ENCODE measurements around the gene DSC3. TPM values are rescaled to one million over a fixed set of nuclear protein-coding genes. Genes with fewer than 3 reads are reported as not detected.
A peak's percentile ranks its signal among the peaks of the same experiment; 100 is the strongest.

DSC3 gene
- total RNA-seq, 1 donor from 2014 or later, result 0.47 TPM

DNA sequence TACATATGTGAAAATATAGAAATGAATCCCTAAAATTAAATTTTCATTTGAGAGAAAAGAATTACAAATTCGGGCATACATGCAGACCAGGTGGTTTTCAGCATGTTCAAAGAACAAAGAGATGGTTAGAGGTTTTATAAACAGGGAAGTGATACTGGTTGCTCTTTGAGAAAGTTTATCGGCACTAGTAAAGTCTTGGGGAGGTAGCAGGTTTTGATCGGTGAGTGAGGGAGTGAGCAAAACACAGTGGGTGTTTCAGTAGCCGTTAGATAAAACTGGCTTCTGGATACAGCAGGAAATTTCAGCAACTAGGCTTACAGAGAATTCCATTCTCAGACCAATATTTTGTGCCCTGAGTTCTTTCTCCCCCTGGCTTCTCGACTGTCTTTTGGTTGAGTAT lies 51.1 kb downstream of the DSC3 start:
- Mint-ChIP-seq H3K4me3 (ENCODE audit: unreplicated experiment) (no peak overlapping the region), H3K36me3 (ENCODE audit: unreplicated experiment) (no peaks in the 10 kb centered on the region), H3K27me3 (ENCODE audit: unreplicated experiment) (no peaks in the 10 kb centered on the region), H3K27ac (ENCODE audit: unreplicated experiment) (no peak overlapping the region), H3K9me3 (ENCODE audit: unreplicated experiment) (no peaks in the 10 kb centered on the region), H3K4me1 (ENCODE audit: low read depth, unreplicated experiment) (peaks cover 24% of the 10 kb centered on the region)
- TF ChIP-seq, protein P1, sequence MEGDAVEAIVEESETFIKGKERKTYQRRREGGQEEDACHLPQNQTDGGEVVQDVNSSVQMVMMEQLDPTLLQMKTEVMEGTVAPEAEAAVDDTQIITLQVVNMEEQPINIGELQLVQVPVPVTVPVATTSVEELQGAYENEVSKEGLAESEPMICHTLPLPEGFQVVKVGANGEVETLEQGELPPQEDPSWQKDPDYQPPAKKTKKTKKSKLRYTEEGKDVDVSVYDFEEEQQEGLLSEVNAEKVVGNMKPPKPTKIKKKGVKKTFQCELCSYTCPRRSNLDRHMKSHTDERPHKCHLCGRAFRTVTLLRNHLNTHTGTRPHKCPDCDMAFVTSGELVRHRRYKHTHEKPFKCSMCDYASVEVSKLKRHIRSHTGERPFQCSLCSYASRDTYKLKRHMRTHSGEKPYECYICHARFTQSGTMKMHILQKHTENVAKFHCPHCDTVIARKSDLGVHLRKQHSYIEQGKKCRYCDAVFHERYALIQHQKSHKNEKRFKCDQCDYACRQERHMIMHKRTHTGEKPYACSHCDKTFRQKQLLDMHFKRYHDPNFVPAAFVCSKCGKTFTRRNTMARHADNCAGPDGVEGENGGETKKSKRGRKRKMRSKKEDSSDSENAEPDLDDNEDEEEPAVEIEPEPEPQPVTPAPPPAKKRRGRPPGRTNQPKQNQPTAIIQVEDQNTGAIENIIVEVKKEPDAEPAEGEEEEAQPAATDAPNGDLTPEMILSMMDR (IDR thresholded peaks at IDR 0.05; ENCODE audit: partially characterized antibody, unreplicated experiment), result no peak
- no peak for DNase-seq

DNA sequence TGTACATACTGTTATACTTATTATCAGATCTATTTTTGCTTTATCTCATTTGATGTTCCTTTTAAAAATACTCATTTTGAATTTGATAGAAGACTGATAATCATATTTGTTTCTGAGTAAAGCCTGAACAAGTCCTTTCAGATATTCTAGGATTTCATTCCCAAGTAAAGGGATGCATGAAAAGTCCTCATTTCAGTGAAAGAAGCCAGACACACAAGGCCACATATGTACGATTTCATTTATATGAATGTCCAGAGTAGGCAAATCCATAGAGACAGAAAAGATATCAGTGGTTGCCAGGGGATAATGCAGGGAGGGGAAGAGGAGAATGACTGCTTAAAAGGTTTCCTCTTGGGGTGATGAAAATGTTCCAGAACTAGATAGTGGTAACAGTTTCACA lies 53.4 kb downstream of the DSC3 start:
- TF ChIP-seq, protein P1 (IDR thresholded peaks at IDR 0.05; ENCODE audit: partially characterized antibody, unreplicated experiment), result no peak
- no peaks in the 10 kb centered on the region for H3K9me3 Mint-ChIP-seq (ENCODE audit: unreplicated experiment)
- H3K4me3 Mint-ChIP-seq (ENCODE audit: unreplicated experiment), result peak overlapping the region; percentile 19
- peaks cover 24% of the 10 kb centered on the region for H3K4me1 Mint-ChIP-seq (ENCODE audit: low read depth, unreplicated experiment)
- peak overlapping the region; percentile 75 for H3K27ac Mint-ChIP-seq (ENCODE audit: unreplicated experiment)
- no peaks in the 10 kb centered on the region for H3K36me3 Mint-ChIP-seq (ENCODE audit: unreplicated experiment)
- DNase-seq, result no peak
- H3K27me3 Mint-ChIP-seq (ENCODE audit: unreplicated experiment), result peaks cover 3% of the 10 kb centered on the region

GRCh38 chr18:30988440-30988839 lies 54.1 kb downstream of the DSC3 start:
- Mint-ChIP-seq H3K27ac (ENCODE audit: unreplicated experiment) (peak overlapping the region; percentile 79), H3K4me3 (ENCODE audit: unreplicated experiment) (peak overlapping the region; percentile 46), H3K27me3 (ENCODE audit: unreplicated experiment) (peaks cover 3% of the 10 kb centered on the region), H3K36me3 (ENCODE audit: unreplicated experiment) (no peaks in the 10 kb centered on the region), H3K4me1 (ENCODE audit: low read depth, unreplicated experiment) (peaks cover 24% of the 10 kb centered on the region), H3K9me3 (ENCODE audit: unreplicated experiment) (no peaks in the 10 kb centered on the region)
- TF ChIP-seq, protein P1 (IDR thresholded peaks at IDR 0.05; ENCODE audit: partially characterized antibody, unreplicated experiment), result no peak
- no peak for DNase-seq

- DNase-seq, result no peak
- H3K27me3 Mint-ChIP-seq (ENCODE audit: unreplicated experiment), result peaks cover 3% of the 10 kb centered on the region
- H3K27ac Mint-ChIP-seq (ENCODE audit: unreplicated experiment), result peak overlapping the region; percentile 79
- TF ChIP-seq, protein P1 (IDR thresholded peaks at IDR 0.05; ENCODE audit: partially characterized antibody, unreplicated experiment), result no peak
- H3K36me3 Mint-ChIP-seq (ENCODE audit: unreplicated experiment), result no peaks in the 10 kb centered on the region
- H3K4me3 Mint-ChIP-seq (ENCODE audit: unreplicated experiment), result peak overlapping the region; percentile 46
- H3K9me3 Mint-ChIP-seq (ENCODE audit: unreplicated experiment), result no peaks in the 10 kb centered on the region
- peaks cover 24% of the 10 kb centered on the region for H3K4me1 Mint-ChIP-seq (ENCODE audit: low read depth, unreplicated experiment)
Measured at GRCh38 chr18:30987467-30988241, 54.9 kb downstream of the DSC3 start.

DNA sequence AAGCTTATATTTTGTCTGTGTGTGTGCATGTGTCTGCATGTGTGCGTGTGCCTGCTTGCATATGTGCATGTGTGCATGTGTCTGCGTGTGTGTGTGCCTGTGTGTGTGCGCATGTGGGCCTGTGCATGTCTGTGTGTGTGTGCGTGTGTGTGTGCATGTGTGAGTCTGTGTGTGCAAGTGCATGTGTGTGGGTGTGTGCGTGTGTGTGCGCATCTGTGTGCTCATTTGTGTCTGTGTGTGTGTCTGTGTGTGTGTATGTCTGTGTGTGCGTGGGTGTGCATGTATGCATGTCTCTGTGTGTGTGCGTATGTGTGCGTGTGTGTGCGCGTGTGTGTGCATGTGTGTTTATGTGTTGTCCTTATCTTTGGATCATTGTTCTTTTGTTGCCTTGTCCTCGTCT lies 56.8 kb downstream of the DSC3 start:
- peaks cover 3% of the 10 kb centered on the region for H3K27me3 Mint-ChIP-seq (ENCODE audit: unreplicated experiment)
- DNase-seq, result no peak
- peaks cover 24% of the 10 kb centered on the region for H3K4me1 Mint-ChIP-seq (ENCODE audit: low read depth, unreplicated experiment)
- H3K36me3 Mint-ChIP-seq (ENCODE audit: unreplicated experiment), result no peaks in the 10 kb centered on the region
- TF ChIP-seq, protein P1 (IDR thresholded peaks at IDR 0.05; ENCODE audit: partially characterized antibody, unreplicated experiment), result no peak
- no peak overlapping the region for H3K27ac Mint-ChIP-seq (ENCODE audit: unreplicated experiment)
- no peak overlapping the region for H3K4me3 Mint-ChIP-seq (ENCODE audit: unreplicated experiment)
- no peaks in the 10 kb centered on the region for H3K9me3 Mint-ChIP-seq (ENCODE audit: unreplicated experiment)

Data from glutamatergic neuron (in vitro differentiated cells).